DMS 273 (cell line): ENCODE data around the gene ZFYVE28.

Experiments used
- DNase-seq: peaks from one replicate; lab custom pipeline; 2025; ENCODE audit not compliant: unreplicated experiment; lab: John Stamatoyannopoulos, UW

The ZFYVE28 gene

DNA sequence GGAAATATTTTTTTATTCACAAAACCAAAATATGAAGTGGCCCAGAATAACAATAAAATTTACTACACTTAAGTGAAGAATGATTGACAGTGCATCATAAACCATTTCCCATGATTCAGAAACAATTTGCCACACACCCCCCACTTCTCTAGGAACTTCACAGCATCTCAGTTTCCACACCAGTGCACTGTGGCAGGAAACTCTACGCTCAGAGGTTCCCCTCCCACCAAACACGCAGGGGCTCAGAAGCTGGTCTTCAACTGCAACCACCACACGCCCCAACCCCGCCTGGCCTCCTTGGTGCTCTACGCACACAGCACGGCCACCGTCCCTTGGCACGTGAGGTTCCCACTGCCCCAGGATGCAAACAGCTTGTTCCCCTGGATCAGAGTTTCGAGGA lies 63.7 kb downstream of the ZFYVE28 start:
- DNase-seq: no peak

DNA sequence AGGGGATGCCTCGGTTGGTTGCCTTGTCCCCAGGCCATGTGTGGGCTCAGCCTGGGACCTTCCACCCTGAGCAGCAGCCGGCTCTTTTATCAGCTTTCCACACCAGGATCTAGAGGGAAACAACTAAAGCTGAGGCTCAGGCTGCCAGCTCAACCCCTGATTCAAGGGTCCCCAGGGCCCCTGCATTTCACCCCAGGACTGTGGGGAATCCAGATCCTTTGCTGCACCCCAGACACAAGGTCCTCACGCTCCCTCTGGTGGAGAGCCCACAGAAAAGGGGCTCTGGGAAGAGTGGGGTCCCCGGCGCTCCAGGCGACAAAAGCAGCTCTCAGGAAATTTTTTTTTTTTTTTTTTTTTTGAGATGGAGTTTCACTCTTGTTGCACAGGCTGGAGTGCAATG lies 64.3 kb downstream of the ZFYVE28 start:
- peak; percentile 42 for DNase-seq

DNA sequence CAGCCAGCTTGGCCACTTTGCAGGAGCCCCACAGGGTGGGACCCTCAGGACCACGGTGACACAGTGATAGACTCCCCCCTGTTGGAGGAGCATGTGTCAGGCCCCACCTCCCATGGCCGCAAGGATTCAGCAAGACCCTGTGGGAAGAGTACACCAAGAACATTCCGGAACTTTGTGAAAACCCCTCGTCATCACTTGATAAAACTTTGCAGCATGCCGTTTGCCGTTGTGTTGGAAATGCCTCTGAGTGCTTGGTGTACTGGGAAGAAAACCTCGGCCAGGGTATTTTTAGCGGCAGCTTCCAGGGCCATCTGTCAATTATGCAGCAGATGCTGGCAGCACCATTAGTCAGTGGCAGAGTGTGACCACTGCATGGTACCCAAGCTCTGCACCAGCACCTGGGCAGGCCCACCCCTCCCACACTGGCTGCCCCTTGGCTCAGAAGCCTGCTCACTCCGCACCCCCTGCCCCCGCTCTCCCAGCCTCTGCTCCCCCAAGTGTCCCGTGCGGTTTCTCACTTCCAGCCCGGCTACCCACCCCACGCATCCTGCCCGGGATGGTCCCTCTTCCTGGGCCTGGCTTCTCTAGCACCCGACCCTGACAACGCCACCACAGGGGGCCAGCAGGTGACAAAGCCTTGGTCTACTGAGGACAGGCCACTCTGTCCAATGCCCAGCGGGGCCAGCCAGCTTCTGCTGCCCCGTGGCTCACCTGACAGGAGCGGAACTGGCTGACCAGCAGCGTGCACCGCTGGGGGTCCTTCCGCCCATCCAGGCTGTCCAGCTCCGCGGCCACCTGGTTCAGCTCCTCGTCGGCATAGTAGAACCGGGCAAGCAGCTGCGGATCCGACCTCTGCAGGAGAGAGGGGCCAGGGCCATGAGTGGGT lies 65.0 kb downstream of the ZFYVE28 start:
- peak; percentile 90 for DNase-seq

DNA sequence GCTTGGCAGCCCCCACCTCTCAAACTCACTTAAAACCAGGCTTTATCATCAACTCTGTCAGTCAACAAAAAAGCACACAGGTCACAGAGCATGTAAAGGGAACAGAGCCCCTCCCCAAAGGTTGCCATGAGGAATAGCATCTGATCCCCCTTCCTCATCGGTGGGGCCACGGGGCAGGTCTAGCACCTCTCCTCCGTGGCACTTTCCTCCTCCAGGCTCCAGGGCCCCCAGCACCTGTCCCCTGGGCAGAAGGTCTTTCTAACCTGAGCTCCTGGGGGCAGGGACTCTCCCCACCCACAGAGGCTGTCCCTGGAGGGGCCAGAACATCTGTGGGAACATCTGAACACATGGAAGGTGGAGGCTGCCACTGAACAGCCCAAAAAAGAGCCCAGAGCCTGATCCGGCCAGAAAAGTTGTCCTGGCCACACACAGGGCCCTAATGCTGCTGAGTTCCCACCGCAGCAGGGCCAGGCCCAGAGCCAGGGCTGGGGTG lies 65.7 kb downstream of the ZFYVE28 start:
- peak; percentile 53 for DNase-seq

DNA sequence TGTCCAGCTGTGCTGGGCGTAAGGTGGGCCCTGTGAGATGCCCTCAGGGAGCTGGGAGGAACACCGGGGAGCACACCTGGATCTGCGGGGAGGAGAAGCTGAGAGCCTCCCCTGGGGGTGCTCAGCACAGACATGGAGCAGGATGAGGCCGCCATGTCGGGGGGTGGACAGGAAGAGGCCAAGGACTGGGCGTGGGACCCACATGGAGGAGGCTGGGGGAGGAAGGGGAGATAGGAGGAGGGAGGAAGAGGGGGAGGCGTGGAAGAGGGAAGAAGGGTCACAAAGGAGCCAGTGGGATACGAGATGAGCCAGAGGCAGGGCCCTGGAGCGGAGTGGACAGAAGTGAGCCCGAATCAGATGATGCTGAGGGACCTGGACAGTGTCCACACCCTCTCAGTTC lies 66.3 kb downstream of the ZFYVE28 start:
- DNase-seq: no peak

DNA sequence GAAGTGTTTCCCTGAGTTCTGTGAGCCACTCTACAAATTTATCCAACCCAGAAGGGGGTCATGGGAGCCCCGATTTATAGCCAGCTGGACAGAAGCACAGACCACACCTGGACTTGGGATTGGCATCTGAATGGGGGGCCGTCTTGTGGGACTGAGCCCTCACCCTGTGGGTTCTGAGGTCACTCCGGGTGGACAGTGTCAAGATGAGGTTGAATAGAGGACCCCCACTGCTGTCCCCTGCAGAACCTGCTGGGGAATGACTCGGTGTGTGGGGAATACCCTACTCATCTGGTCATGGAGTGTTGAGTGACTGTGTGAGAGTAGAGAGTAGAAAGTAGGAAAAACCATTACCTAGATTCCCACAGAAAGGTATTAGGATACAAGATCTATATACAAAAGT lies 67.5 kb downstream of the ZFYVE28 start:
- DNase-seq: no peak

DNA sequence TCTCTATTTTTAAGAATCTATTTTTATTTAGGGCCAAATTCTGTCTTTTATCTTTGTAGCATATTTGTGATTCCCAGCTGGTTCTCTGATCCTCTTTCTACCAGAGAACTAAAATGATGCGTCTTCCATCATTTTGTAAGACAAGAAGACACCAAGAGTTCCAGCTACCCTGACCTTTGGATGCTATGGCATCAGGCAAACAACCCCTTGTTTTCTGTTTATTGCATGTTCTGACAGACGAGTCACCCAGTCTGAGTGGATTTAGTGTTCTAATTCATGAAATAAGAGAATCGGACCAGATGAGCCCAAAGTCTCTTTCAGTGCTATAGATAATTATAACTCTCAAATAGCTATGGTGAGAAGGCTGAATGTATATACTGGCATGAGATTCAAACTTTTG lies 69.7 kb downstream of the ZFYVE28 start:
- DNase-seq: no peak

DNA sequence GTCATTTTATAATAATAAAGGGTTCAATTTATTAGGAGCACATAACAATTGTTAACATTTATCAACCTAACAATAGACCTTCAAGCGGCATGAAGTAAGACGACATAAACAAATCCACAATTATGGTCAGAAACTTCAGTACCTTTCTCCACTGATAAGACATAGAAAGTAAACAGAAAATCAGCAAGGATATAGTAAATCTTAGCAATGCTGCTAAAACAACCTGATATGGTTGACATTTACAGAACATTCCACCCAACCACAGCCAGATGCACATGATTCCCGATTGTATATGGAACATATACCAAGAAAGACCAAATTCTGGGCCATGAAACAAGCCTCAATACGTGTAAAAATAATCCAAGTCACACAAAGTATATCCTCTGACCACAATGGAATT lies 71.3 kb downstream of the ZFYVE28 start:
- DNase-seq: no peak

DNA sequence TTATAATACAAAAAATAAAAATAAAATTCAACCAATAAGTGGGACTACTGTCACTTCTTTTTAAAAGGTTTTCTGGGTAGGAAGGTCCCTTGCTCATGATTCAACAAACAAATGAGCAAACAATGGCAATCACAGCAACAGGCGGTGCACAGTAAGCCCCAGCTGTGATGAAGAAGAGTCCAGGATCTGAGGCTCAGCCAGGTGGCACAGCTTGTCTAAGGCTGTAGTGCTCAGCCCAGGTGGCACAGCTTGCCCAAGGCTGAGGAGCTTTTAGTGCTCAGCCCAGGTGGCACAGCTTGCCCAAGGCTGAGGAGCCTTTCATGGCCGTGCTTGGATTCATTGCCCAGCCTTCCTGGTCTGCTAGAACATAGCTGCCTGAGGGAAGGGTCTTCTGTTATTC lies 75.0 kb downstream of the ZFYVE28 start:
- DNase-seq: peak; percentile 25

DNA sequence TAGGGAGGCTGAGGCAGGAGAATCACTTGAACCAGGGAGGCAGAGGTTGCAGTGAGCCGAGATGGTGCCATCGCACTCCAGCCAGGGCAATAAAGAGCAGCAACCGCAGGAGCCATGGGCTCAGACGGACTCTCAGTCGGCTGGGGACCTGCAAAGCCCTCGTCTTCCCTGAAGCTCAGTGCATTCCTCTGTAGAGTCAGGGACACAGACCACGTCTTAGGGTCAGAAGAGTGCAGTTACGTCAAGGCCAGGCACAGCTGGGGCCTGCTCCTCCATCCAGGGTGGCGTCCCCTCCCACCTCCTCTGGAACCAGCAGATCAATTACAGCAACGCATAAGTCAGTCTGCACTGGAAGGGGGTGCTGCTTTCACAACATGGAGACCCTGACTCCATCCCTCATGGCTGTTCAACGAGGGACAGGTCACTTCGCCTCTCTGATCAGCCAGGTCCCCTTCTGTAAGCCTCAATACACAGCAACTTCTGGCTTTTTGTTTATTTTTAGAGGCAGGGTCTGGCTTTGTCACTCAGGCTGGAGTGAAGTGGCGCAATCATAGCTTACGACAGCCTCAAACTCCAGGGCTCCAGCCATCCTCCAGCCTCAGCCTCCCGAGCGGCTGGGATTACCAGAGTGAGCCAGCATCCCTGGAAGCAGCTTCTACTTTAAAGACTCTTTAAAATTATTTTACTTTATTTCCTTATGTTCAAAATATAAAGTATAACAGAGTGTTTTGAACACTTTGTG lies 76.4 kb downstream of the ZFYVE28 start:
- DNase-seq: no peak

DNA sequence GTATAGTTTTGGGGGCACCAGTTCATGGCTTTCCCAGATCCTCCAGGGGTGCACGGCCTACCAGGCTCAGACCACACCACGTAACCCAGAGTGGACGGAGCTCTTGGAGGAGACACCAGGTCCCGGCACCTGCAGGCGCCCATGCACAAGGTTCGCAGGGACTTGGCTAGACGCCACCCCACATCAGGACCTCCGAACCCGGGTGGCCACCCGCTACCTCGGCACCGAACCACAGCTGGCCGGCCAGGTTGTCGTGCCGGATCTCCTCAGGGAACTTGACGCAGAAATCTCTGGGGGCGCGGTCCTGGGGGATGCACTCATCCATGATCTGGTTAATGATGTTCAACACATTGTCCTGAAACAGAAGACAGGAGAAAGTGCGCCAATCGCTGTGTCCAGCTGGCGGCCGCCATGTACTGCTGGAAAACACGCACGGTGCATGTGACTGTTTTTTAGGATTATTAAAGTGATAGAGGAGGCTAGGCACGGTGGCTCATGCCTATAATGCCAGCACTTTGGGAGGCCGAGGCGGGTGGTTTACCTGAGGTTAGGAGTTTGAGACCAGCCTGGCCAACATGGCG lies 77.1 kb downstream of the ZFYVE28 start:
- no peak for DNase-seq

DNA sequence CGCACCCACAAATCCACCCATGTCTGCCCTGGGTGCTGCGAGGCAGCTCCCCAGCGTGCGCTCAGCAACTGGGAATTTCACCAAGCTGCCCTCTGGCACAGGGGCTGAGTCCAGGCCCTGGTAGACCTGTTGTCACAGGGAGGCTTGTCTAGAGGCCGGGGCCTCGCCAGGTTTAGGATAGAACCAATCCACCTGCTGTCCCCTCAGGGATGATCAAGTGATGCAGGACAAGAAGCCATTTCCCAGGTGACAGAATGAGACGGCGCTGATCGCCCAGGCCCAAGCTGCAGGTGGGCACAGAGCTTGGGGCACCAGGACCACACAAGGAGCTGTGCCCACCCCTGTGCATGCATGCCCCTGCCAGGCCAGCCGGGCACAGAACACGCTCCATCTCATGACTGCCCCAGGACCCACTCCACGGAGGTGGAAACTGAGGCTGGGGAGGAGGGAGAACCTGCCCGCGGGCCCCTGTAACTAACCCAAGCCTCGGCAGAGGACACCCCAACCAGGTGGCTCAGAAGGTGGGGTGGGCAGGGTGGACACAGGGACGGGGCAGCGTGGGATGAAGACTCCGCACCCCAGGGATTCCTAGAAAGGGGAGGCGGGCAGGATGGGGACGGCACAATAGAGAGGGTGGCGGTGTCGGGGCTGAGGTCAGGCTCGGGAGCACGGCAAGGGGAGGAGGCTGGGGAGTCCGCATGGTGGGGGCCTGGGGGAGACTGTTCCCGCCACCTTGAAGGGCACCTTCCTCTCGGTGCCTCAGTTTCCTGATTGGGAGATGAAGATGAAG lies 78.0 kb downstream of the ZFYVE28 start:
- DNase-seq: no peak

DNA sequence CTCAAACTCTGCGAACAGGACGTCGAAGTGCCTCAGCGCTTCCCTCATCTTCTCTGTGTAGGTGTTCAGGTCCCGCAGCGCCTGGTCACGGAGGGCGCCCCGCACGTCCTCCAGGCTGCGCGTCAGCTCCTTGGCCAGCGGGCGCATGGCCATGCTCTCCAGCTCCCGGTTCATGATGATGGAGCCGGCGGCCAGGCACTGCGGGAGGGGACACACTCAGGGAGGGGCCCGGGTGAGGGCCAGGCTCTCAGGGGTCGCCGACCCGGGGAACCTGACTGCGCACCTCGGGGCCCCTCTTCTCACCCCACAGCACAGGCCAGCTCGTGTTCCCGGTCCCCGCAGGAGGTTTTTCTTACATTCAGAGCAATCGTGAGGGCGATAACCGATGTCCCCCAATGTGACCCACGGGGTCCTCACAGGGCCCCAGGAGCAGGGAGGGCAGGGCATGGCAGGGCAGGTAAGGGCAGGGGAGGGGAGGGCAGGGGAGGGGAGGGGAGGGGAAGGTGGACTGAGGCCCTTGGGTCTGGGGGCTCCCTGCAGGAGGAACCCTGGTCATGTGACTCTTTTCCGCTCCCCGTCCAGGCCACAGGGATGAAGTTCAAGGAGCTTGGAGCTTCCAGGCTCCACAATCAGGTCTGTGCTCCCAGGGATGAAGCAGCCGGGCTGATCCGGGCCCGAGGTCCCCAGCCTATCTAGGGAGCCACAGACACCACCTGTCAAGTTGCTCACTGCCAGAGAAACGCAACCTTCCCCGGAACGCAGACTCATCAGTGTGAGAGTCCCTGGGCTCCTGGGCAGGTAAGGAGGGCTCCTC lies 78.8 kb downstream of the ZFYVE28 start:
- no peak for DNase-seq

DNA sequence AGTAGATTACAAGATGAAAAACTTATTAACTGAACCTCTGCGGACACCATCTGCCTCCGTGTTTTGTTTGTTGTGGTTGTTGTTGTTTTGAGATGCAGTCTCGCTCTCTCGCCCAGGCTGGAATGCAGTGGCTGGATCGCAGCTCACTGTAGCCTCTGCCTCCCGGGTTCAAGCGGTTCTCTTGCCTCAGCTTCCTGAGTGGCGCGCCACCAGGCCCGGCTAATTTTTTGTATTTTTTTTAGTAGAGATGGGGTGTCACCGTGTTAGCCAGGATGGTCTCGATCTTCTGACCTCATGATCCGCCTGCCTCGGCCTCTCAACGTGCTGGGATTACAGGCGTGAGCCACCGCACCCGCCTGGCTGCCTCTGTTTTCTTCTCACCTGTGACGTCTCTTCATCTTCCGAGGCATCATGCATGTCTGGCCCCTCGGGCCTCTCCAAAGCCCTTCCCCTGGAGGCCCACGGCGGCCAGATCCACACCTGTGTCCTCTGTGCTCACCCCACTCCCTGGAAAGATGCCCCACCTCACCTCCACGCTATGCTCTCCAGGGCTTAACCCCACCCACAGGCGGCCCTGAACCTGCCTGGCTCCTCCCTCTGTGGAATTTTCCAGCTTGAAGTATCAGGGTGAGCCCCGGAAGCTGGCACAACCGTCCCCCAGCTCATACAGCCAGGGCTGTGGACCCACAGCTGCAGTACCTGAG lies 79.5 kb downstream of the ZFYVE28 start:
- no peak for DNase-seq

DNA sequence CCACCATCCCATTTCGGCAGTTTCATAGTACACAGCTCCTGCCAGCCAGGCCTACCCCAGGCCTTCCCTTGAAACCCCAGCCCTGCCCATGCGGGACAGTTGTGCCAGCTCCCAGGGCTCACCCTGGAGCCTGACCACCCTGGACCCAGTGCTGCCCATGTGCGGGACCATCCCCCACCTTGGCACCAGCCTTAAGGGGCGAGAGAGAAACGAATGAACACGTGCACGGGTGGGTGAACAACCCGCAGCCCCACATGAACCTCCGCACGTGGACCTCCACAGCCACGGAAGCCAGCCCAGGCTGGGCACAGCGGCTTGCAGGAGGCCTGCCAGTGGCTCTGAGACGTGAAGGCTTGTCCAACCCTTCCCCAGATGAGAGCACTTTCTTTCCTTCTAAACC lies 80.5 kb downstream of the ZFYVE28 start:
- no peak for DNase-seq

DNA sequence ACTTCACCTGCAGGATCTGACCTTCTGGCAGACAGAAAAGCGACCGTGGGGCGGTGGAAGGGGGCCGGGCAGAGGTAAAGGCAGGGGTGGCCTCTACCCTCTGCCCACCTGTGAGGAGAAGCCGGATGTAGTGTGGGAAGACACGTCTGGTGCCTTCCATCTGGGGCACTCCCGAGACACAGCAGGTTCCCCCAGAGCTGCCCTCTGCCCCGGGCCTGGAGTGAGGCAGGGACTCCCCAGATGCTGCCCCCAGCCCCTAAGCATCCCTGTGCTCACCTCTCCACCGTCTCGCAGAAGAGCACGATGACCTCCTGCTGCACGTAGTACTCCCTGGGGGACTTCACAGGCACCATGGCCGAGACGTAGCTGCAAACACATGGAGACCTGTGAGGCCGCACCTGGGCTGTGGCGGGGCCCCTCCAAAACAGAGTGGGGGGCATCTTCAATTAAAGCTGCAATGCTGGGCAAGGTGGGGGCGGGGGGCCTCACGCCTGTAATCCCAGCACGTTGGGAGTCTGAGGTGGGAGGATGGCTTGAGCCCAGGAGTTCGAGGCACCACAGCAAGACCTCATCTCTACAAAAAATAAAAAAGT lies 81.2 kb downstream of the ZFYVE28 start:
- DNase-seq: no peak

DNA sequence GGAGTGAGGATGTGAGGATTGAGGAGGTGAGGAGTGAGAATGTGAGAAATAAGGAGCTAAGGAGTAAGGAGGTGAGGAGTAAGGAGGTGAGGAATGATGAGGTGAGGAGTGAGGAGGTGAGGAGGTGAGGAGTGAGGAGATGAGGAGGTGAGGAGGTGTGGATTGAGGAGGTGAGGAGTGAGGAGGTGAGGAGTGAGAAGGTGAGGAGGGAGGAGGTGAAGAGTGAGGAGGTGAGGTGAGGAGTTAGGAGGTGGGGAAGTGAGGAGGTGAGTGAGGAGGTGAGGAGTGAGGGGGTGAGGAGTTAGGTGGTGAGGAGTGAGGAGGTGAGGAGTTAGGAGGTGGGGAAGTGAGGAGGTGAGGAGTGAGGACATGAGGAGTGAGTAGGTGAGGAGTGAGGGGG lies 81.8 kb downstream of the ZFYVE28 start:
- DNase-seq: no peak

DNA sequence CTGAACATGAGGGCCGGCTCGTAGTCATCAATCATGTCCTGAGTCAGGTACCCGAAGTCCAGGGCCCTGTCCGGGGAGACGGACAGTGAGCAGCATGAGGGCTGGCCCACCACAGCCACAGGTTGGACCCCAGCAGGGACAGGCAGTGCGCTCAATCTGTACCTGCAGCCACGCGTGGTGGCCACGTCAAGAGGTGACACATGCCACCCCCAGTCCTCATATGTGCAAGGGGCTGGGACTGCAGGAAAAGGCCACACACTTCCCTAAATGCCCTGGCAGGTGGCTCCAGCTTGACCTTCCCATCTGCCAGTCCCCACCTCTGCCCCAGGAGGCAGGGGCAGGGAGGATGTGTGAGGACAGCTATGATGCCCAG lies 82.7 kb downstream of the ZFYVE28 start:
- no peak for DNase-seq
